Measurements from ENCODE around the gene TXNRD1.
"Not testable (repeated sequence)": the region's sequence is repeated elsewhere in the genome, so short reads cannot be mapped to it uniquely, and the experiment has no call there.

TXNRD1 gene

GRCh38 chr12:104332273-104332672, 116.7 kb downstream of the TXNRD1 start:
- DNase-seq: not testable (repeated sequence)

- DNase-seq: no peak
These were observed 118.2 kb downstream of the TXNRD1 start for GRCh38 chr12:104333692-104334255.

DNA sequence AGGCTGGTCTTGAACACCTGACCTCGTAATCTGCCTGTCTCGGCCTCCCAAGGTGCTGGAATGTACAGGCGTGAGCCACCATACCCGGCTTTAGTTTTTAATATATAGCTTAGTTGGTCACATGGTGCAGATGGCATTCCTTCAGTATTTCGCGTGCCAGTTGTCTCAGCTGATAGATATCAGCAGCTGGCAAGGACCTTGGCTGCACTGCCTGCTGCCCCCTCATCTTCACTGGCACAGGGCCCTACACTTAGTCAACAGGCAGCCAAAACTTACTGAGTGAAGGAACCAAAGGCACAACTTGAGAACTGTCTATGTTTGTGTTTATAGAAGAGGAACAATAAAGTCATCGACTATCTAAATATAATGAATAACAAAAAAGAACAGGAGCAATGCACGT, 119.0 kb downstream of the TXNRD1 start:
- DNase-seq: no peak

DNA sequence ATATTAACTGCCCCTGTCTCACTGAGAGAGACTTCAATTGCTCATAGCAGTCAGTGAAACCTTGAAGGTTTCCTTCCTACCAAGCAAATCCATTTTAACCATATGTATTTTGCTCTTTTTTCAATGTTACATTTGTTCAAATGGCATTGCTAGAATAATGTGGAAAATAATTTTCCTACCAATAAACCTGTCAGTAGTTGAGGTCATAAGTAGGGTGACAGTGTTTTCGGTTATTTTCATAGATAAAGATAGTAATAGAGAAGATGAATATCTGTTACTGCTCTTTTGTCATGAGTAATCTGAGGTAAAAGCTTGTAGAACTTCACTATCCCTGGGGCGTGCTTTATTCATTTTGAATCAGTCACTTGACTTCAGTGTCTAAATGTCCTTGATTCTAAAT, 120.5 kb downstream of the TXNRD1 start:
- no peak for DNase-seq

DNA sequence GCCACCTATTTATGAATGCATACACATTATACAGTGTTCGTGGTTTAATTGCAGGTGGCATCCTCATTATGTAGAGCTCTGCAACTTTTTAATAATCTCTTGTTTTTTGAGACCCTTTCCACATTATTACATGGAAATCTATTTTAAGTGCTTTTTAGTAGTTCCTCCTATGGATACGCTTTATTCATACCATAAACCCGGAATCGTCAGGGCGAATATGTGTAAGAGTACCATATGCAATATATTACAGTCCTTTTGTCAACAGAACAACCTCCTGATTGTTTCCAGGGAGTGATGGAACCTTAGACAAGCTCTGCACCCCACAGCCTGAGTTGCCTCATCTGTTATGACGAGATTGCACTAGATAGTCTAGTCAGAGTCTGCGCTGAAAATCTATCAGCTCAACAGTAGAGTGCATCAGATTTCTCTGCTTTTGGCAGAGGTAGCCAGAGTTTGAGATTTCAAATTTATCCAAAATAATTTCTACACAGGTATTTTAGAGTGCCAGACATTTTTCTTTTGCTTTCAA, 121.5 kb downstream of the TXNRD1 start:
- DNase-seq: no peak

DNA sequence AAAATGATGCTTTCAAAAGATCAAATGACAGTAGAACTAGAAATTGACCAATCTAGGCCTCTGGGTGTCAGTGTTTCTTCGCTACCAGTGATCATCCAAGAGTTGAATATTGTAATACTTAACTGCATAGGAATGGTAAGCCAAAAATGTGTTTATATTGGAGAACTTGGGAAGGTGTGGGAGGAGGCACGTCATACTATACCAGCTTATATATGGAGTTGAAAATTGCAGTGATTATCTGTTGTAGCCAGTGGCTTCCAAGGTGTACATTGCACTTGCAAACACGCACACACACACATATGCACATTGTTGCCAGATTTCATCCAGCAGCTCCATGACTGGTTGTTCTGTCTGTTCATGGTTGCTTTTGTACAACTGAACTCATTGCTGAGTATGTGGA, 124.1 kb downstream of the TXNRD1 start:
- no peak for DNase-seq

DNA sequence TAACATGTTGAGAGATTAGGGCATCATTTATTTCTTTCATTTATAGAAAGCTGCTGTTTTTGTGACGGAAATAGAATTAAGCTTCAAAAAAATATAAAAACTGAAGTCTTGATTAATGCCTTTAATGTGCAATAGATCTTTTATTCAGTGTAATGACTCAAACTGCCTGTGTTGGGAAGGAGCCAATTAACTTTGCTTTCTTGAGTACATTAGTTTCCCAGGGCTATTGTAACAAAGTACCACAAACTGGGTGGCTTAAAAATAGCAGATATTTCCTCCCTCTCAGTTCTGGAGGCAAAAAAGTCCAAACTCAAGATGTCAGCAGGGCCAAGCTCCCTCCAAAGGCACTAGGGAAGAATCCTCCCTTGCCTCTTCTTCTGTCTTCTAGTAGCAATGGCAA, 124.6 kb downstream of the TXNRD1 start:
- no peak for DNase-seq

DNA sequence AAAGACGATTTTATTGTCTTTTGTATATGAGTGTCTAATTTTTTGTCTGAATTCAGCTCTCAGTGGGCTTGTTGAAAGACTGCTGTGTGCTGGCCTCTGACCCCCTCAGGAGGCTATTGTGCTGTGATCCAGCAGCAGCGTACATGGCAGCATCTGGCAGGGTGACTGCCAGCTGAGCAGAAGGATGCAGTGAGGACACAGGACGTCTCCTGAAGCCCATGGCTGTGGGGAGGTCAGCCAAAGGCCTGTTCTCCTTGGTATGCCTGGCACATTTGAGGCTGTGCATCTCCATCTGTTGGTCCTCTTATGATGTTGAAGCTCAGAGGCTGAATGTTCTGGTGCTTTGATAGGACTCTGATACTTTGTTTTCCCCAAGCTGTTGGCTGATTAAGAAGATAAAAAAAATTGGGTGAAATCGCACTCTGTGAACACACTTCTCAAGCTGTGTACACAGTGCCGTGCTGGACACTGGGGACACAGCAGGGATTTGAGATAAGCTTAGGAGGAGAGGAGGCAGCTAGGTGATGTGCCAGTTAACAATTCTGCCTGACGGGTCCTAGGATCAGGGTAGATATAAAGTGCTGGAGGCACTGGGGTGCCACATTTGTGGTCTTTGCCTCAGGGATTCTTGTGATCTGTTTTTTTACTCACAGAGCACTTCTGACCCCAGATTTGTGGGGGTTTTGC, 125.5 kb downstream of the TXNRD1 start:
- no peak for DNase-seq

GRCh38 chr12:104342147-104342546, 126.6 kb downstream of the TXNRD1 start:
- DNase-seq: no peak

DNA sequence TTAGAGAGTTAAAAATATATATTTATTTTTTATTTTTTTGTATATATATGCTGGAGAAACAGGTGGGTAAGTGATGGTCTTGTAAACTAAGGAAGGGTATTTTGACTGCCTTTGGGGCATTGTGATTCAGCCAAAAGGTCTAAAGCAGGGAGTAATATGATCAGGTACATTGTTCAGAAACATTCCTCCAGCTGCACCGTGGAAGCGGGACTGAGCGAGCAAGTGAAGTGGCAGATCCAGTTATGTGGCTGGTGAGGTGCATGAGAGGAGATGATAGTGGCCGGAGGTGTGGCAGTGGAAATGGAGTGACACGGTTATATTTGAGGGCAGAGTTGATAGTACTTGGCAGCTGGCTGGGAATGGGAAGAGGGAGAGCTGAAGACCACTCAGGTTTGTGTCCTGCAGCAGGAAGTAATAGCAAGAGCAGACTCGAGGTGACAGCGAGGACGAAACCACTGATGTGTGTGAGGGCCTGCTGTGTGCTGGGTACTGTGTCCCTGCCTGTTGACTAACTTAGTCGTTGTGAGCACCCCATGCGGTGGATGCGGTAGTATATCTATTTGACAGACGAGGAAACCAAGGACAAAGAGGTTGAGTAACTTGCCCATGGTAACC, 127.2 kb downstream of the TXNRD1 start:
- no peak for DNase-seq

DNA sequence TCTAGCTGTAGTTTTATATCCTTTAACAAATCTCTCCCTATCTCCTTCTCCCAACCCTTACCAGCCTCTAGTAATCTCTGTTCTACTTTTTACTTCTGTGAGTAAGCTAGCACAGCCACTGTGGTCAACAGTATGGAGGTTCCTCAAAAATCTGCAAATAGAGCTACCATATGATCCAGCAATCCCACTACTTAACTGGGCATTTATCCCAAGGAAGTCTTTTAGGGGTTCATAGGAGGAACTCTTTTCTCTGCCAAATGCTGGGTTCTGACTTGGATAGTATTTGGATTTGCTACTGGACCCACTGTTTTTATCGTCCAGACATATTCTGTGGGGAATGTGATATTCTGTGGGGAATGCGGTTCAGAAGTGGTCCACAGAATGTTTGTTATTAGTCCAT, 129.1 kb downstream of the TXNRD1 start:
- no peak for DNase-seq

- DNase-seq: no peak
These were observed 129.9 kb downstream of the TXNRD1 start for GRCh38 chr12:104345234-104346066.

DNA sequence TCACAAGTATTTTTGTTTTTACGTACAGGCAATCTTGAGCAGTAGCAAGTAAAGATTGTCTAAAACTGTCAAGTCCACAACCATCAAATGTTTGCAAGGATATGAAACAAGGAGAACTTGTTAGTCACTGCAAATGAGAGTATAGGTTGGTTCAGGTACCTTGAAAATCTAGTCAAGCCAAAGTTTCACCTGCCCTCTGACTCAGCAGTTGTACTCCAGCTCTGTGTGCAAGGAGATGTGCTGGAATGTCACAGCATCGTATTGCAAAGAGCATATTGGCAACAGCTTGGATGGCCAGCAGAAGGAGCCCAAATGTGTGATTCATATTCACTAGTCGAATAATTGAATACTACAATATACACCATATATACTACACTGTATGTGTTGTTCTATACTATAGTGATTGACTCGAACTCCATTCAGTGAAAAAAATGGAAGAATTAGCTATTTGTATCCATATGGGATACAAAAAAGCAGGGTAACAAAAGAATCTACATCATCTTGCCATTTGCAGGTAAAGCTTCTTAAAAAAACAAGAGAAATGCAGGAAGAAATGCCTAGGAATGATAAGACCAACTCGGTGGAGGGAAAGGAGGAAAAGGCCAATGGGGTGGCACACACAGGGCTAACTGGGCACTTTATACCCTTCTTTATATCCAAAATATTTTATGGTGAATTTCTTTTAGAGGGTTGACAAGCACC, 131.9 kb downstream of the TXNRD1 start:
- DNase-seq: no peak

GRCh38 chr12:104348283-104348993, 132.9 kb downstream of the TXNRD1 start:
- DNase-seq: no peak

- DNase-seq: no peak
These were observed 133.5 kb downstream of the TXNRD1 start for GRCh38 chr12:104348994-104349494.

- DNase-seq: no peak
These were observed 134.9 kb downstream of the TXNRD1 start for GRCh38 chr12:104350211-104351056.

DNA sequence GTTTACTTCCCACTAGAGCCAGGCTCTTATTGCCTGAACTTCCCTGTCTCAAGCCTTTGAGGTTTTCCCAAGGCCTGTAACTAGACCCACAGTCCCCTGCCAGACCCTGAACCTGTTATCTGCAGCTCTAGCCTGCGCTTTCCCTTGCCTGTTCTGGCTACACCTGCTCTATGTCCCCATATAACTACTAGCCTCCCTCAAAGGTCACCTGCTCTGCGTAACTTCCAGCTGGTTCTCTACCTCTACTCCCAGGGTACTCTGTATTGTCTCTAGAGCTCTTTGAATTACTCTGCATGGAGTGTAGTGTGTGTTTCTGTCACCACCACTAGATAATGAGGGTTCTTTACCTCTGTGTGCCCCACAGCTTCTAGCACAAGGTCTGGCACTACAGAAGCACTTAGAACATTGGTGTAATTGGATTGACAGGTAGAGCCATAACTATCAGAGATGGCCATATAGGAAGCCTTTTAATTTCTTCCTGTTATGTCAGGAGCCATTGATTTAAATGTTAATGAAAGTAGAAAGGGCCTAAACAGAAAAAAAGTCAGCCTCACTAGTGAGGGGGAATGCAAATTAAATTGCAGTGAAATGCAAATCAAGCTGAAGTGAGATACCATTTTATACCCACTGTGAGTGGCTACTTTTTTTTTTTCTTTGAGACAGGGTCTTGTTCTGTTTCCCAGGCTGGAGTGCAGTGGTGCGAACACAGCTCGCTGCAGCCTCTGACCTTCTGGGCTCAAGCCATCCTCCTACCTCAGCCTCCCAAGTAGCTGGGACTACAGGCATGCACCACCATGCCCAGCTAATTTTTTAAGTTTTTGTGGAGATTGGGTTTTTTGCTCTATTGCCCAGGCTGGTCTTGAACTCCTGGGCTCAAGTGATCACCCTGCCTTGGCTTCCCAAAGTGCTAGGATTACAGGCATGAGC, 135.7 kb downstream of the TXNRD1 start:
- no peak for DNase-seq

DNA sequence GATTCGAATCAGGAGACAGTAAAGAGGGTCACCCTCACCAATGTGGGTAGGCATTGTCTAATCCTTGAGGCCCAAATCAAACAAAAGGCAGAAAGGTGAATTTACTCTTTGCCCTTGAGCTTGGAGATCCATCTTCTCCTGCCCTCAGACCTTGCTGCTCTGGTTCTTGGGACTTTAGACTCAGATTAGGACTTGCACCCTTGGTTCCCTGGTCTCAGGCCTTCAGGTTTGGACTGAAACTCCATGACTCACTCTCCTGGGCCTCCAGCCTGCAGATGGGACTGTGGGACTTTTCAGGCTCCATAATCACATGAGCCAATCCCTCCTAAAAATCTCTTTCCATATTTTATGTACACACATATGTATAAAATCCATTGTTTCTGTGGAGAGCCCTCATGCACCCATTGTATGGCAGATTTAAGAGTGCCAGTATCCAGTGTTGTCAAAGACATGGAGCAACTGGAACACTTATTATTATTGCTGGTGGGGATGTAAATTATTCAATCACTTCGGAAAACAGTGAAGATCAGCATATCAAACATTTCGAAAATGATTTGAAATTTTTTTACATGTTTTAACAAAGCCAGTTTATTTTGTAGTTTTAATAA, 136.6 kb downstream of the TXNRD1 start:
- no peak for DNase-seq
